DOHH2 (cell line): Measurements from ENCODE around the gene CACNG1.

Experiments
- H3F3A ChIP-seq: fragments of 200-600 bp; sonication (generic), shearing (Covaris generic); 2 replicates; pipeline ENCODE4 v1.6.0; 2016; ENCODE audit warnings: antibody characterized with exemption, mild to moderate bottlenecking; ENCODE audit not compliant: control insufficient read depth, insufficient read depth
- H3K27ac ChIP-seq: fragments of 200-600 bp; sonication (generic); 2 replicates; pipeline ENCODE4 v1.5.1; 2014; ENCODE audit warnings: low read depth, mild to moderate bottlenecking, low read length, moderate library complexity
- H3K27me3 ChIP-seq: fragments of 200-600 bp; sonication (generic); 2 replicates; pipeline ENCODE4 v1.6.1; 2014; ENCODE audit warnings: mild to moderate bottlenecking, low read length, mixed read lengths; ENCODE audit not compliant: control insufficient read depth
- H3K36me3 ChIP-seq: fragments of 200-600 bp; sonication (generic); 2 replicates; pipeline ENCODE4 v1.6.1; 2014; ENCODE audit warnings: mild to moderate bottlenecking, low read length, moderate library complexity, mixed read lengths; ENCODE audit not compliant: control insufficient read depth
- H3K4me1 ChIP-seq: fragments of 200-600 bp; sonication (generic); 2 replicates; pipeline ENCODE4 v1.6.1; 2014; ENCODE audit warnings: mild to moderate bottlenecking, low read length, mixed read lengths; ENCODE audit not compliant: control insufficient read depth
- H3K4me2 ChIP-seq: fragments of 200-600 bp; sonication (generic); 2 replicates; pipeline ENCODE4 v1.6.0; 2014; ENCODE audit warnings: mild to moderate bottlenecking, low read length, moderate library complexity
- H3K4me3 ChIP-seq: fragments of 200-600 bp; sonication (generic); 2 replicates; pipeline ENCODE4 v1.5.1; 2014; ENCODE audit warnings: mild to moderate bottlenecking, low read length, mixed read lengths
- H3K79me2 ChIP-seq: fragments of 200-600 bp; sonication (generic); 2 replicates; pipeline ENCODE4 v1.6.1; 2014; ENCODE audit warnings: mild to moderate bottlenecking, low read length, mixed read lengths; ENCODE audit not compliant: control insufficient read depth
- H3K9me2 ChIP-seq: fragments of 200-600 bp; sonication (generic); replicated peaks from 2 replicates; pipeline ENCODE4 v1.6.1; 2014; ENCODE audit warnings: mild to moderate bottlenecking, low read length, mixed read lengths; ENCODE audit not compliant: control insufficient read depth
- H3K9me3 ChIP-seq: fragments of 200-600 bp; sonication (generic); 2 replicates; pipeline ENCODE4 v1.6.1; 2014; ENCODE audit warnings: antibody characterized with exemption, low read length, mixed read lengths; ENCODE audit not compliant: control insufficient read depth, insufficient read depth
- H4K20me1 ChIP-seq: fragments of 200-600 bp; sonication (generic); 2 replicates; pipeline ENCODE4 v1.6.0; 2014; ENCODE audit warnings: low read depth, mild to moderate bottlenecking, antibody characterized with exemption, low read length, moderate library complexity; ENCODE audit not compliant: control insufficient read depth, insufficient read depth
- CTCF ChIP-seq: fragments of 200-600 bp; sonication (generic); IDR thresholded peaks from one replicate; pipeline ENCODE4 v1.5.1; 2014; ENCODE audit warnings: antibody characterized with exemption, mild to moderate bottlenecking, low read depth, low read length; ENCODE audit not compliant: poor library complexity, severe bottlenecking
- EZH2phosphoT487 ChIP-seq: fragments of 200-600 bp; sonication (generic); IDR thresholded peaks from 2 replicates; pipeline ENCODE4 v1.6.1; 2017; ENCODE audit warnings: borderline replicate concordance, mild to moderate bottlenecking, antibody characterized with exemption, low read length, moderate library complexity, mixed read lengths

The CACNG1 gene

DNA sequence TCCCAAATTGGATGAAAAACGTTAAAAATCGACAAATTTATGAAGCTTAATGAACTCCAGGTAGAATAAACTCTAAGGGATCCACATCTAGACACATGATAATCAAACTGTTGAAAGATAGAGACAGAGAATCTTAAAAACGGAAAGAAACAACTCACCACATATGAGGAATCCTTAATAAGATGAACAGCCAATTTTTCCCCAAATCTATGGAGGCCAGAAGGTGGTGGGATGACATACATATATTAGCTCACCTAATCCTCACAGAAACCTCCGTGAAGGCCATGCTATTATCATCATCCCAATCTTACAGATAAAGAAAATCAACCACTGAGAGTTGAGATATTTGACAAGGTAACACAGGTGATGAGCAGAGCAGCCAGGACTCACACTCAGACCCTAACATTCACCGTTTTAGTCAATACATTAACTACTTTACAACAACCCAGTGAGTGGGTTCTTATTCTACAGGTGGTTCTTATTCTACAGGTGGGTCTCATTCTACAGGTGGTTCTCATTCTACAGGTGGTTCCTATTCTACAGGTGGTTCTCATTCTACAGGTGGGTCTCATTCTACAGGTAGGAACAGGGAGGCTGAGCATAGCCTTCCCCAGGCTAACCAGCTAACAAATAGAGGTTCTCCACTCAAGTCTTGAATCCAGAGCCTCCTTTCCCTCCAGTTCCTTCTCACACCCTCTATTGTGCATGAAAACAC lies 4.8 kb downstream of the CACNG1 start:
- H3K4me3 ChIP-seq = no peak overlapping the region
- no peaks in the 10 kb centered on the region for H3K79me2 ChIP-seq

DNA sequence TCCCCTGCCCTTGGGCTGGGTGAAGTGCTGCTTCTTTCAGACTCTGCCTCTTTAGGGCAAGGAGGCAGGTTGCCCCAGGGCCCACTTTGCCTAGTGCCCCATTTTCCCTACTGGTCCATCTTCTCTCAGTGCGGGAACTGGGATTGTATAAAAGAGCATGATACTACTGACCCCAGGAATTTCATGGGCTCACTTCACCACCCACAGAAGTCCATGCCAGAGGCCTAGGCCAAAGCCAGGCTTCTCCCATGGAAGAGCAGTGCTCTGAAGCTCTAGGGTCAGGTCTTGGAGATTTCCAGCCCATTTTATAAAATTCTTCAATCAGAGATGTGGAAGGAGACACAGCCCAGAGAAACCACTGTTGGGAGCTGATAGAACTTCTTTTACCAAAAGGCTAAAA lies 5.7 kb downstream of the CACNG1 start:
- no peaks in the 10 kb centered on the region for H3F3A ChIP-seq

More for the DNA sequence above, 4.8 kb downstream of the CACNG1 start:
- Histone ChIP-seq H3K9me3 (peaks cover 12% of the 10 kb centered on the region), H3K4me1 (no peaks in the 10 kb centered on the region), H3F3A (no peaks in the 10 kb centered on the region), H4K20me1 (no peaks in the 10 kb centered on the region), H3K27ac (no peak overlapping the region), H3K9me2 (no peaks in the 10 kb centered on the region), H3K36me3 (no peaks in the 10 kb centered on the region), H3K4me2 (no peak overlapping the region), H3K27me3 (no peaks in the 10 kb centered on the region)
- no peak for TF ChIP-seq EZH2phosphoT487
- TF ChIP-seq CTCF = no peak

GRCh38 chr17:67050471-67051154 lies 6.3 kb downstream of the CACNG1 start:
- Histone ChIP-seq H3K4me1 (no peaks in the 10 kb centered on the region), H3K9me3 (peaks cover 12% of the 10 kb centered on the region)

More for the DNA sequence above, 5.7 kb downstream of the CACNG1 start:
- Histone ChIP-seq H3K9me2 (no peaks in the 10 kb centered on the region), H3K4me1 (no peaks in the 10 kb centered on the region), H3K27ac (no peak overlapping the region), H3K27me3 (no peaks in the 10 kb centered on the region), H3K36me3 (no peaks in the 10 kb centered on the region), H3K4me3 (no peak overlapping the region), H3K9me3 (peaks cover 12% of the 10 kb centered on the region), H4K20me1 (no peaks in the 10 kb centered on the region), H3K79me2 (no peaks in the 10 kb centered on the region), H3K4me2 (no peak overlapping the region)
- TF ChIP-seq CTCF = no peak
- no peak for TF ChIP-seq EZH2phosphoT487

More at GRCh38 chr17:67050471-67051154, 6.3 kb downstream of the CACNG1 start:
- no peak overlapping the region for H3K27ac ChIP-seq
- H3K27me3 ChIP-seq = no peaks in the 10 kb centered on the region
- no peak overlapping the region for H3K4me3 ChIP-seq
- H3K79me2 ChIP-seq = no peaks in the 10 kb centered on the region
- no peaks in the 10 kb centered on the region for H3K36me3 ChIP-seq
- no peak overlapping the region for H3K4me2 ChIP-seq
- TF ChIP-seq CTCF = no peak
- H3K9me2 ChIP-seq = no peaks in the 10 kb centered on the region
- H3F3A ChIP-seq = no peaks in the 10 kb centered on the region
- no peaks in the 10 kb centered on the region for H4K20me1 ChIP-seq
